Measurements from ENCODE around the gene FRG2. TPM values are rescaled to one million over a fixed set of nuclear protein-coding genes. Genes with fewer than 3 reads are reported as not detected.
"Not testable (repeated sequence)": the region's sequence is repeated elsewhere in the genome, so short reads cannot be mapped to it uniquely, and the experiment has no call there.

FRG2 gene
- total RNA-seq, 4 donors from 2014 or later = not detected

DNA sequence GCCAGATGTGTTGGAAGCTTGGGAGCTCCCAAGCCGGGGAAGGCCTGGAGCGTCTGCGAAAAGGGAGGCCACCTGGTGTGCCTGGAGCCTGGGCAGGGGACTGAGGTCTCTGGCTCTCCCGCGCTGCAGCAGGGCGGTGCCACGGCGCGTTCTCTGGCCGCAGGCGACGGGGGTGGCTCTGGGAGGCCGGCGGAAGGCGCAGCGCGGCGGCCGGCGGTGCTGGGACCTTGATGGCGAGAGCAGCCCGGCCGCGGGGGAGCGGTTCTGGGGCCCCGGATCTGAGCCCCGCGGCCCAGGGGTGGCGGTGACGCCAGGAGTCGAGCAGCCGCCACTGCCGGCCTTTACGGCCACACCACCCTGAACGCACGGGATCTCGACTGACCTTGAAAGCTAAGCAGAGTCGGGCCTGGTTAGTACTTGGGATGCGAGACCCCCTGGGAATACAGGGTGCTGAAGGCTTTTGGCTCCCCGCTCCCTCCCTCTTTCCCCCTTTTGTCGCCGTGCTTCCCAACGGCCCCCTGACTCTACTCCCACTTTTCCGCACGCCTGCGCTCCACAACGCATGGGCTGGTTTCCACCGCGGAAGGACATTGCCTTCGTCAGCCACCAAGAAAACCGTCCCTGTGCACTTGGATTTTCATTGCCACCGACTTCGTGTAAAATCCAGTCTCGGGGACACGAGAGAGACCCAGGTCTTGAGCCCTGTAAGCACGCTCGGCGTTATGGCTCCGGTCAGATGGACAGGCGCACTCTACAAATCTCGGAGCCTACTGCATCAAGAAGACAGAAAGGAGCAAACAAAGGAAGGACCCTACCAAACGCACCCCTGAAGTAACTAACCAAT, 9.5 kb downstream of the FRG2 start:
- WGBS = 15% methylated on average over 31 of the region's 62 CpGs
- H3K4me1 ChIP-seq = peaks cover 15 to 69% (median 58%) of the 10 kb centered on the region in 4 donors
- peaks cover 0 to 85% (median 50%) of the 10 kb centered on the region in 4 donors for H3K27me3 ChIP-seq
- TF ChIP-seq POLR2AphosphoS5 (IDR thresholded peaks at IDR 0.05) = no peak
- TF ChIP-seq POLR2A (IDR thresholded peaks at IDR 0.05; ENCODE audit: low read depth) = no peak
- TF ChIP-seq, protein P1, sequence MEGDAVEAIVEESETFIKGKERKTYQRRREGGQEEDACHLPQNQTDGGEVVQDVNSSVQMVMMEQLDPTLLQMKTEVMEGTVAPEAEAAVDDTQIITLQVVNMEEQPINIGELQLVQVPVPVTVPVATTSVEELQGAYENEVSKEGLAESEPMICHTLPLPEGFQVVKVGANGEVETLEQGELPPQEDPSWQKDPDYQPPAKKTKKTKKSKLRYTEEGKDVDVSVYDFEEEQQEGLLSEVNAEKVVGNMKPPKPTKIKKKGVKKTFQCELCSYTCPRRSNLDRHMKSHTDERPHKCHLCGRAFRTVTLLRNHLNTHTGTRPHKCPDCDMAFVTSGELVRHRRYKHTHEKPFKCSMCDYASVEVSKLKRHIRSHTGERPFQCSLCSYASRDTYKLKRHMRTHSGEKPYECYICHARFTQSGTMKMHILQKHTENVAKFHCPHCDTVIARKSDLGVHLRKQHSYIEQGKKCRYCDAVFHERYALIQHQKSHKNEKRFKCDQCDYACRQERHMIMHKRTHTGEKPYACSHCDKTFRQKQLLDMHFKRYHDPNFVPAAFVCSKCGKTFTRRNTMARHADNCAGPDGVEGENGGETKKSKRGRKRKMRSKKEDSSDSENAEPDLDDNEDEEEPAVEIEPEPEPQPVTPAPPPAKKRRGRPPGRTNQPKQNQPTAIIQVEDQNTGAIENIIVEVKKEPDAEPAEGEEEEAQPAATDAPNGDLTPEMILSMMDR (IDR thresholded peaks at IDR 0.05) = no peak
- no peak for TF ChIP-seq EP300 (IDR thresholded peaks at IDR 0.05)
- no peak for DNase-seq (ENCODE audit: extremely low spot score)
- H3K27ac ChIP-seq (replicated peaks in 1 of 4) = no peak overlapping the region
- H3K9me3 ChIP-seq = no peaks in the 10 kb centered on the region
- no peaks in the 10 kb centered on the region for H3K36me3 ChIP-seq
- intact Hi-C loops (cut with DNase I) = no loop called here
- H3K4me3 ChIP-seq = peak overlapping the region in 1 of 4 donors; percentile 7

DNA sequence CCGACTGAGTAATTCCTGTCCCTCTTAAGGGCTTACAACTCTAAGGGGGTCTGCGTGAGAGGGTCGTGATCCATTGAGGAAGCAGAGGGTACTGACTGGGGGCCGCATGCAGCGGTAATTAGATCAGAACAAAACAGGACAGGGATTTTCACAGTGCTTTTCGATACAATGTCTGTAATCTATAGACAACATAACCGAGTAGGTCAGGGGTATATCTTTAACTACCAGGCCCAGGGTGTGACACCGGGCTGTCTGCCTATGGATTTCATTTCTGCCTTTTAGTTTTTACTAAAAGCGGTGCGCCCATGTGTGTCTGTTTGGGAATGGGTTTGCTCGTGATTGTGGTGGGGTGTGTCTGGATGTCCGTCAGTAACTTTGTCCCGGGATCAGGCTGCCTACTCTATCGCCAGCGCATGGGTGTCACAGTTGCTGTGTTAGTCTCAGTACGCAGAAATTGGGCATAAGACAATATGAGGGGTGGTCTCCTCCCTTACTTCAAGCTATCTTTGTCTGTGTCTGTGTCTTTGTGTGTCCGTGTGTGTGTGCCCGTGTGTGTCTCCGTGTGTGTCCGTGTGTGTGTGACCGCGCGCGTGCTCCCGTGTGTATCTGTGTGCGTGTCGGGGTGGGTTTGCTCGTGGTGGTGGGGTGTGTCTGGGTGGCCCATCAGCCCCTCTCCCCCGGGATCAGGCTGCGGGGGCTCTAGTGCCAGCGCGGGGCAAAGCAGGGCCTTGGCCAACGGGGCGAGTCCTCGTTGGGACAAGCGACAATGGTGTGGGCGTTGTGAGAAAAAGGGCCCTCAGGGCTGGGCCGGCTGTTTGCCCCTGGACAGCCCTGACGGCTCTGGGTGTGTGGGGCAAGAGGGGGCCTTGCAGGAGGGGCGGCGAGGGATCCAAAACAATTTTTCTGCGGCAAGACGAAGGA, 10.4 kb downstream of the FRG2 start:
- no peaks in the 10 kb centered on the region for H3K36me3 ChIP-seq
- peaks cover 0 to 92% (median 50%) of the 10 kb centered on the region in 4 donors for H3K27me3 ChIP-seq
- 20% methylated on average over 26 of the region's 43 CpGs for WGBS
- no peak for TF ChIP-seq EP300 (IDR thresholded peaks at IDR 0.05)
- TF ChIP-seq POLR2A (IDR thresholded peaks at IDR 0.05; ENCODE audit: low read depth) = no peak
- no peak for TF ChIP-seq POLR2AphosphoS5 (IDR thresholded peaks at IDR 0.05)
- TF ChIP-seq, protein P1 (IDR thresholded peaks at IDR 0.05) = no peak
- no peaks in the 10 kb centered on the region for H3K9me3 ChIP-seq
- H3K4me1 ChIP-seq = peaks cover 15 to 68% (median 56%) of the 10 kb centered on the region in 4 donors
- intact Hi-C loops (cut with DNase I) = no loop called here
- peak; percentile 86 for DNase-seq (ENCODE audit: extremely low spot score)
- no peak overlapping the region for H3K27ac ChIP-seq (replicated peaks in 1 of 4)
- H3K4me3 ChIP-seq = no peak overlapping the region

DNA sequence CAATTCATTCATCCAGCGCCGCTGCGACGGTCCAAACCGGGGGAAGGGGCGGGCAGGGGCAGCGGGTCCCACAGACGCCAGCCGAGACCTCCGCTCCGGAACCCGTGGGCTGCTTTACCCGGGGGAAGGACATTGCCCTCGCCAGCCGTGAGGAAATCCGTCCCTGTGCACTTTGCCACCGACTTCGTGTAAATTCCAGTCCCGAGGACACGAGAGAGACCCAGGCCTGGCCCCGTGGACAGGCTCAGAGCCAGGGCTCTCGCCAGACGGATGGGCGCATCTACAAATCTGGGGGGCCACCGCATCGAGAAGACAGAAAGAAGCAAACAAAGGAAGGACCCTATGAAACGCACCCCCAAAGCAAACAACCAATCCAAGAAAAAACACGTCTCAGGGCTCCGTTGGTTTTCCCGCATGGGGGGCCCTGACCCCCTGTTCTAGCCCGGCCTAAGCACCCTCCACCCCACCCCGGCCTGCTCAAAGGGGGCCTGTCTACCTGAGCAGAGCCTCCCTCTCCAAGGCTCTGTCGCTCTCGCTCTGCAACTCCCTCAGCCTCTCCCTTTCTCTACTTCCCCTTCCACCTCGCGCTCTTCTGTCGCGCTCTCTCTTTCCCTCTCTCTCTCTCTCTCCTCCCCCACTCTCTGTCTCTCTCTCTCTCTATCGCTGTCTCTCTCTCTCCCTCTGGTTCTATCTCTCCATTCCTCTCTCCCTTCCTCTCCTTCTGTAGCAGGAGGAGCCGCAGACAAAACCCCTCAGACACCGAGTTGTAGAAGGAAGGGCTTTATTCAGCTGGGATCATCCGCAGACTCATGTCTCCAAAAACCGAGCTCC, 11.3 kb downstream of the FRG2 start:
- Histone ChIP-seq H3K27ac (replicated peaks in 1 of 4) (no peak overlapping the region), H3K9me3 (no peaks in the 10 kb centered on the region), H3K4me3 (peak overlapping the region in 1 of 4 donors; percentile 37), H3K4me1 (peaks cover 8 to 60% (median 47%) of the 10 kb centered on the region in 4 donors), H3K27me3 (peaks cover 0 to 86% (median 45%) of the 10 kb centered on the region in 4 donors), H3K36me3 (no peaks in the 10 kb centered on the region)
- 13% methylated on average over 34 of the region's 43 CpGs for WGBS
- TF ChIP-seq POLR2AphosphoS5 (IDR thresholded peaks at IDR 0.05) (no peak), POLR2A (IDR thresholded peaks at IDR 0.05; ENCODE audit: low read depth) (no peak), EP300 (IDR thresholded peaks at IDR 0.05) (no peak)
- TF ChIP-seq, protein P1 (IDR thresholded peaks at IDR 0.05) = no peak
- no peak for DNase-seq (ENCODE audit: extremely low spot score)
- intact Hi-C loops (cut with DNase I) = no loop called here

DNA sequence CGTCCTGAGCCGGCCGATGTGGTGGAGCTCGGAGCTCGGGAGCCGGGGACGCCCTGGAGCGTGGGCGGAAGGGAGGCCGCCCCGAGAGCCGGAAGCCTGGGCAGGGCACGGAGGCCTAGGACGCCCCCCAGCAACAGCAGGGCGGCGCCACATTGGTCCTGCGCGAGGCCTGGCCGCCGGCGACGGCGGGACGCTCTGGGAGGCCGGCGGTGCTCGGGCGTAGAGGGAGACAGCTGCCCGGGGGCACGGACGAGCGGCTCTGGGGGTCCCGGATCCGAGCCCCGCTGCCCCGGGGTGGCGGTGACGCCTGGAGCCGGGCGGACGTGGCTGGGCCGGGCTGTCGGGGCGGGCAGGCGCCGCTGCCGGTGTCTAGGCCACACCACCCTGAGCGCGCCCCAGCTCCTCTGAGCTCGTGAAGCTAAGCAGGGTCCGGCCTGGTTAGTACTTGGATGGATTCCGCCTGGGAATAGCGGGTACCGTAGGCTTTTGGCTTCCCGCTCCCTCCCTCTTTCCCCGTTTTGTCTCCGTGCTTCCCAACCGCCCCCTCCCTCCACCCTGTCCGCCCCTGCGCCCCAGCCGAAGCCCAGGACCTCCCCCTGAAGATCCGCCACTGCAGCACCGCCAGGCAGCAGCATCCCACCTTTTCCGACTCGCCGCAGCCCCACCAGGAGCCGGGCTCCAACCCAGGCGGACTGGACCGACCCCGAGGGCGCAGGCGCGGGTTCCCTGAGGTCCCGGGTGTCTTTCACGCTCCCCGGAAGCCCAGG, 12.1 kb downstream of the FRG2 start:
- DNase-seq (ENCODE audit: extremely low spot score) = no peak
- H3K4me3 ChIP-seq = peak overlapping the region; percentile 17 to 37 (median 31)
- WGBS = 3% methylated on average over 30 of the region's 76 CpGs

DNA sequence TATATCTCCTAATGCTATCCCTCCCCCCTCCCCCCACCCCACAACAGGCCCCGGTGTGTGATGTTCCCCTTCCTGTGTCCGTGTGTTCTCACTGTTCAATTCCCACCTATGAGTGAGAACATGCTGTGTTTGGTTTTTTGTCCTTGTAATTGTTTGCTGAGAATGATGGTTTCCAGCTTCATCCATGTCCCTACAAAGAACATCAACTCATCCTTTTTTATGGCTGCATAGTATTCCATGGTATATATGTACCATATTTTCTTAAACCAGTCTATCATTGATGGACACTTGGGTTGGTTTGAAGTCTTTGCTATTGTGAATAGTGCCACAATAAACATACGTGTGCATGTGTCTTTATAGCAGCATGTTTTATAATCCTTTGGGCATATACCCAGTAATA, 37.1 kb downstream of the FRG2 start:
- H3K27ac ChIP-seq (replicated peaks in 1 of 4); H3K4me1 ChIP-seq; H3K36me3 ChIP-seq; H3K9me3 ChIP-seq; H3K4me3 ChIP-seq; DNase-seq (ENCODE audit: extremely low spot score); intact Hi-C loops (cut with DNase I); H3K27me3 ChIP-seq: not testable (repeated sequence)
- 76% methylated on average over 2 of the region's 3 CpGs for WGBS

More for the DNA sequence above, 12.1 kb downstream of the FRG2 start:
- Histone ChIP-seq H3K4me1 (peaks cover 4 to 52% (median 39%) of the 10 kb centered on the region in 4 donors), H3K27me3 (peaks cover 0 to 82% (median 40%) of the 10 kb centered on the region in 4 donors), H3K27ac (replicated peaks in 1 of 4) (no peak overlapping the region), H3K36me3 (no peaks in the 10 kb centered on the region), H3K9me3 (no peaks in the 10 kb centered on the region)
- no peak for TF ChIP-seq EP300 (IDR thresholded peaks at IDR 0.05)
- TF ChIP-seq POLR2AphosphoS5 (IDR thresholded peaks at IDR 0.05) = no peak
- no peak for TF ChIP-seq POLR2A (IDR thresholded peaks at IDR 0.05; ENCODE audit: low read depth)
- TF ChIP-seq, protein P1 (IDR thresholded peaks at IDR 0.05) = no peak
- intact Hi-C loops (cut with DNase I) = no loop called here

Measured in esophagus muscularis mucosa (tissue), 4 donors.